GM19351 (cell line): ENCODE results near the gene TSPAN18.

Experiments used
- ATAC-seq: cut with Tn5 transposase; IDR thresholded peaks from one replicate; pipeline ENCODE4 v1.9.1; 2021; ENCODE audit warnings: mild to moderate bottlenecking, moderate library complexity; ENCODE audit not compliant: unreplicated experiment

The TSPAN18 gene

GRCh38 chr11:44909557-44909956, 182.8 kb downstream of the TSPAN18 start:
- ATAC-seq = no peak

- ATAC-seq = no peak
Observed at GRCh38 chr11:44910591-44910990, 183.8 kb downstream of the TSPAN18 start.

- ATAC-seq = peak; percentile 77
Observed at GRCh38 chr11:44911029-44911814, 184.5 kb downstream of the TSPAN18 start.

- ATAC-seq = no peak
Observed at GRCh38 chr11:44912270-44912987, 185.7 kb downstream of the TSPAN18 start.

- ATAC-seq = no peak
Observed at GRCh38 chr11:44913502-44913901, 186.7 kb downstream of the TSPAN18 start.

- no peak for ATAC-seq
Observed at GRCh38 chr11:44914105-44914504, 187.3 kb downstream of the TSPAN18 start.

- no peak for ATAC-seq
Observed at GRCh38 chr11:44915004-44915403, 188.2 kb downstream of the TSPAN18 start.

- no peak for ATAC-seq
Observed at GRCh38 chr11:44915621-44916020, 188.9 kb downstream of the TSPAN18 start.

GRCh38 chr11:44916331-44916730, 189.6 kb downstream of the TSPAN18 start:
- ATAC-seq = no peak

GRCh38 chr11:44916801-44917385, 190.1 kb downstream of the TSPAN18 start:
- ATAC-seq = no peak

GRCh38 chr11:44917741-44918140, 191.0 kb downstream of the TSPAN18 start:
- ATAC-seq = no peak

GRCh38 chr11:44920451-44920850, 193.7 kb downstream of the TSPAN18 start:
- ATAC-seq = no peak

- ATAC-seq = no peak
Observed at GRCh38 chr11:44923115-44923514, 196.4 kb downstream of the TSPAN18 start.

GRCh38 chr11:44923806-44924205, 197.0 kb downstream of the TSPAN18 start:
- ATAC-seq = no peak

GRCh38 chr11:44926036-44926435, 199.3 kb downstream of the TSPAN18 start:
- no peak for ATAC-seq

- no peak for ATAC-seq
Observed at GRCh38 chr11:44927174-44927661, 200.5 kb downstream of the TSPAN18 start.

GRCh38 chr11:44928144-44928543, 201.4 kb downstream of the TSPAN18 start:
- ATAC-seq = no peak

GRCh38 chr11:44928816-44929215, 202.1 kb downstream of the TSPAN18 start:
- no peak for ATAC-seq

GRCh38 chr11:44930588-44931302, 204.0 kb downstream of the TSPAN18 start:
- no peak for ATAC-seq

- no peak for ATAC-seq
Observed at GRCh38 chr11:44931466-44931865, 204.7 kb downstream of the TSPAN18 start.

GRCh38 chr11:44934110-44934509, 207.3 kb downstream of the TSPAN18 start:
- no peak for ATAC-seq
